ENCODE data around the gene PPP1R11.

Gene PPP1R11

DNA sequence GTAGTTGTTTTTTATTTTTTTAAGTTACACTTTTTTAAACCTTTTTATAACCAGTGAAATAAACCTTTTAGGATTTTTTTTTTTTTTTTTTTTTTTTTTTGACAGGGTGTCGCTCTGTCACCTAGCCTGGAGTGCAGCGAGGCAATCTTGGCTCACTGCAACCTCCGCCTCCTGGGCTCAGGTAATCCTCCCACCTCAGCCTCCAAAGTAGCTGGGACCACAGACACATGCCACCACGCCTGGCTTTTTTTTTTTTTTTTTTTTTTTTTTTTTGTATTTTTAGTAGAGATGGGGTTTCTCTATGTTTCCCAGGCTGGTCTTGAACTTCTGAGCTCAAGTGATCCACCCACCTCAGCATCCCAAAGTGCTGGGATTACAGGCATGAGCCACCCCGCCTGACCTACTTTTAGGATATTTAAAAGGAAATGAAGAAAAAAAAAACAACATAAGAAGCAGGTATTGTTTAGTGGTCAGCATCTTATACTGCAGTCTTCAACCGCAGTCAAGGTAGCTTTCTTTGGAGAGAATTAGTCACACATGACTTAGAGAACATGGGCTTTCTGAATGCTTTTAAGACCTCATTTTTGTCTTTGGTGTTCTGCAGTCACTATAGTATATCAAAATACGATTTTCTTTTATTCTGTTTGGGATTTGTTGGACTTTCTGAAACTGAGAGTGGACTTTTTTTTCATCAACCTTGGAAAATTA is 4.4 kb upstream of the PPP1R11 start:
- DNase-seq, result no peak

DNA sequence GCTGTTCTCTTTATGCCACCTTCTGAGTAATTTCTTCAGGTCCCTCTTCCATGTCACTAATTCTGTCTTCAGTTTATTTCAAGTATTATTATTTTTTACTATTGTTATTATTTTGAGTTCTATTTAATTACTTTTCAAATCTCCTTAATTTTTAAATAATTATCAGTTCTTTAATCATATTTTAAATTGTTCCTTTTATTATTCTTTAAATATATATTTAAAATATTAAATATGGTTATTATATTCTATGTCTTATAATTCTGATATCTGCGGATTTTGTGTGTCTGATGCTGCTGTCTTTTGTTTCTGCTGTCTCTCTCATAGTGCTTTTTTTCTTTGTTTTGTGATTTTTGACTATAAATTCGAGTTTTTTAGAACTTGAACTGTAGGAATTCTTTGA is 3.7 kb upstream of the PPP1R11 start:
- DNase-seq, result no peak

DNA sequence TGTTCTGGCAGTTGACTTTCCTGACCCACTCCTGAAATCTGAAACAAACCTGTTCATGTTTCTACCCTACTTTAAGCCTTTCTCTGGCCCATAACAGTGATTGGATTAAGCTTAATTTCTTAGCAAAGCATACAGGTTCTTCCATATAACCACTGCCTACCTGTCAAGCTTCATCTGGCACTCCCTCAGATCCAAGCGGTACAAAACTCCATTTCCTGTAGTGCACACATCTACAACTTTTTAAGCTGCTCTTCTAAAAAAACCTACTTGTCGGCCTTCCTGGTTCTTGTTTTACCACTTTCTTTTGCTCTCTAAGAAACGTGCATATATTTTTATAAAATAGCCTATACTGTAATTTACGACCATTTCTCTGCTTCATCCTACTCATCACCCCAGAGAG is 916 bp upstream of the PPP1R11 start:
- peak; percentile 40 for DNase-seq

DNA sequence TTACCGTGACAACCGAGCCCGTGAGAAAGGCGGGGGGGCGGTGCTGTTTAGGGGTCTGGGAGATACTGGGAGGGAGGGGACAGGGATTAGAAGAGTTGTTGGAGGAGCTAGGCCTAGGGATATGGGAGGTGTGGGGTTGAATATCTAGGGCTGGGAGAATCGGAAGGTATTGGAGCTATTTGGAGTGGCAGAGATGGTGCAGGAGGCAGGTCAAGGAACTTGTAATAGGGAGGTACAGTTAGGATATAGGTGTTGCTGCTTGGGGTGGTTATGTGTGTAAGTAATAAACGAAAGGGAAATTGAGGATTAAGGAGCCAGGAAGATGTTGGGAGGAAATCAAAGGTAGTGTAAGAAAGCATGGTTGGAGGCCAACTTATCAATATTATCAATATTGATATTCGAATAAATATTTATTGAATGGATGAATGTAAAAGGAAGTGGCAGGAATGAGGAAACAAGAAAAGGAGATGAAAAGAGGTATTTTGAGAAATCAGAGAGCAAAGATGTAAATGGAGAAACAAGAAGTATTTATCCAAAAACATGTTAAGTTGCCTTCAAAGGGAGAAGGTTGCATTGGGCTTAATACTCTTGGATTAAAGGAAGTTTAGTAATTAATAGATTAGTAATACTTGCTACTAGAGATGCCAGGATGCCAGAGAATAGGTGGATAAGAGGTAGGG is 602 bp downstream of the PPP1R11 start:
- peak; percentile 98 for DNase-seq

DNA sequence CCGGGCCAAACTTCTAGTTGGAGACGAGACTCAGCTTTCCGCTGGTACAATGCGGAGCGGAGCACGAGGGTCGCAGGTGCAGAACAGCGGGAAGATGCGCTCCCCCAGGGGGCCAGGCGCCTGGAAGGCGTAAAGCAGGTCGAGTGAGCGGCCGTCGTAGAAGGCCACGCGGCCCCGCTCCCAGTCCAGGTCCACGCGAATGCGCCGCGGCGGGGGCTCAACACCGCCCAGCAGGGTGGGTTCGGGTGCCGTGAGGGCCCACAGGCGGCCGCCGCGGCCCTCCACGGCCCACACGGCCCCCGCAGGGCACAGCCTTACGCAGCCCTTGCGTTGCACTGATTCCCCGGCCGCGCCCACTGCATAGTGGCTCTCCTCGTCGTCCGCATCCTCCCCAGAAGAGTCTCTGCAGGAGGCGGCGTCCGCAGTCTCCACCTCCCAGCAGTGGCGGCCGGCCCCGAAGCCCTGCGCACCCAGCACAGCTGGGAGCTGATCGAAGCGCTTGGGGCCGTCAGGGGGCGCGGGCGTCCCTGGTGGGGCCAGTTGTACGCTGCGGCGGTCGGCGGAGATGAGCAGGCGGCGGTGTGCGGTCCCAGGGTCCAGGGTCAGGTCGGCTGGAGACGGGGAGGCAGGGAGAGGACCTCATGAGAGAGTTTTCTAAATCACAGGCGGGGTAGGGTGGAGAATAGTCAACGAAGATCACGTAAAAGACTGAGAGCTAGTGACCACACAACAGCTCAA is 4.3 kb downstream of the PPP1R11 start:
- no peak for DNase-seq

DNA sequence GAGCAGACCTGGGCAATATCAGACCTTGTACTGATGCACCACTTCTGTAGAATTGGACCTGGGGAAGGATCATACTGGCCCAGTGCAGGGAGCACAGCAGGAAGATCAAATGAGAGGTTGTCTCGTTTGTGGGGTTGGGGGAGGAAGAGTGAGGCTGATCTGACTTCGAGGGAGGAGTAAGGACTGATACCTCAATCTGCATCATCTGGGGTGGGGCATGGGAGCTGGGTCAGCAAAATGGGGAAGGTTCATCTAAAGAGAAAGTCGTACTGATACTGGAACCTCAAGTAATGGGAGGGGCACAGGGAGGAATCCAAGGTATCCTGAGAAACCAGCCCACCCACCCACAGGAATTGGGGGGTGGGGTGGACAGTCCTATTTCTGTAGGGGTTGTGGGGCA is 4.9 kb downstream of the PPP1R11 start:
- no peak for DNase-seq

DNA sequence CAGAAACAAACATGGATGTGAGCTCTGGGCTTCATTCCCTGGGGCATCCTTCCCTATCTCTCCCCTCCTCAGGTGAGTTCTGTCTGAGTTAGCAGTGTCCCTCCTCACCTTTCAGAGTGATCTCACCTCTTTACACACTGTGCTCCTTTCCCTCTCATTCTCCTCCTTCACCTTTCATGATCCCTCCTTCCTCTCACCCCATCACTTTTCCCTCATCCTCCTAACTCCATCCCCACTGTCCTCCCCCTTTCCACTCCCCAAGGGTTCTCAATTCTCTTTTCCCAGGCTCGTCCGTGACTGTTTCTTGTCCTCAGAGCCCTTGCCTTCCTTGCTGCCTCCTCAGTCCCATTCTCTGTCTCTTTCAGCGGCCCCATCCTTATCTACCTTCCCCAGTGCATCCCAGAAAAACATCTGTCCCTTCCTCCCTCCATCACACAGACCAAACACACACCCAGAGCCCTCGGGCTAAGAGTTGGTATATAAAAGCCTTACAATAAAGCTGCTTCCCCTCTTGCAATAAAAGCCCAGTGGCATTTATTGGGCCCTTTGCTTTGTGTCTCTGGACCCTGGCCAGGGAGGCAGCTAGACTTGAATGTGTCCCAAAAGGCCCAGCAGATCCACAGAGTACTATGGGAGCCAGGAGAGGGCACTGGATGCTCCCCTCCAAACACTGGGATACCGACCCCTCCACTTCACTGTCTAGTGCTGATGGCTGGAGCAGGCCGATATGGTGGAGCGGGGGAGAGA is 6.7 kb downstream of the PPP1R11 start:
- DNase-seq, result no peak

DNA sequence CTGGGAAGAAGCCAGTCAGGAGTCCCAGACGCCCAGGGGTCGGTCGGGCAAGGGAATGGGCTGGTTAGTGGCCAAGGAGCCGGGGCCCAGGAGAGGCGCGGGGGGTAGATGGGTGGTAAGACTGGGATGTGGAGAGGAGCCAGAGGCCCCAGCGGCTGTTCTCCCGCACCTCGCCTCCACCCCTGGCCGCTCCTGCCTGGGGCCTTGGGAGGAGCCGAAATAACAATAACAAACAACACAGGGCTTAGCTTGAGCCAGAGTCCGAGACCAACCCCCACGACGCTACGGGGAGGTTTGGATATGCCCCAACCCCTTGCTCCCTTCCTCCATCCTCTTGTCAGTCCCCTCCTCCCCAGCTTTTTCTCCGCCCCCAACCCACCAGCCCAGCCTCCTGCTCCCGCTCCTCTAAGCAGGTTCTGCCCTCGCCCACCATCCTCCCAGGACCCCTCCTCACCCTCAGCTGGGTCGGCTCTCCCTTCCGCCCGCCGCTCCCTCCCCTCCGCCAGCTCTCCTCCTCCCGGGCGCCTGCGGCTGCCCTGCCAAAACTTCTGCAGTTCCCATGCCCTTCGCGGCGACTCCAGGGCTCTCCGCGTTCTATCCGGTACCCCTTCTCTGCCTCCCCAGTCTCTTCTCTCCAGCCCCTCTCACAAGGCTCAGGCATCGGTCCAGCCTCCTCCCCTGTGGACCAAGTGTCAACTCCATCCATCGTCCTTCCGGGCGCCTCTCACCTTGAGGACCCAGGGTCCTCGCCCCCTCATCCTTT is 7.5 kb downstream of the PPP1R11 start:
- no peak for DNase-seq

DNA sequence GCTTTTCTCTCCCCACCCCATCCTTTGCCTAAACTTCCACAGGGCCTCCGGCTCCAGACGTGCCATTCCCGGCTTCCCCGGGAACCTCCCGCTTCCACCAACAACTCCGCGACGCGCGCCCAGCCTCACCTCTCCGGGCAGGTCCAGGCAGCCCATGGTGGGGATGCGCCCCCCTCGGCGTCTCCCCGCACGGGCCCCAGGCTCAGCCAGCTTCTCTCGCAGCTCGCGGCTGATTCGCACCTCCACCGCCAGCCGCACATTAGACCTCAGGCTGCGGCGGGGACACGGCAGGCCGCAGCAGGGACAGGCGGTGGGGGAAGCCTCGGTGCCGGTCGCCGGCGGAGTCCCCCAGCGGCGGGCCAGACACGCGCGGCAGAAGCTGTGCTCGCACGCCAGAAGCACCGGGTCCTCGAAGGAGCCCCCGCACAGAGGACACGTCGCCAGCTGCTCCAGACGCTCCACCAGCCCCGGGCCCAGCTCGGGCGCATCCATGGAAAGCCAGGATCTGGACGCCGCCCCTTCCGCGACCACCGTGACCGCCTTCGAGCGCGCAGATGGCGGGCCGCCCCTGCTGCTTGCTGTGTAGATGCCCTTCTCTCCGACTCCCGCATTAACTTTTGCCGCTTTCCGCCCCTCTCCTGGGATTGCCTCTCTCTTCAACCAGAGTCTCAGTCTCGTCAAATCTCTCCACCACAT is 8.2 kb downstream of the PPP1R11 start, which contains the start of gene RNF39:
TSS of gene RNF39 (minus strand) at position 676 of the 696 bp plus-strand sequence. CDS start at position 492, 184 bp downstream.
- DNase-seq, result peak; percentile 30

DNA sequence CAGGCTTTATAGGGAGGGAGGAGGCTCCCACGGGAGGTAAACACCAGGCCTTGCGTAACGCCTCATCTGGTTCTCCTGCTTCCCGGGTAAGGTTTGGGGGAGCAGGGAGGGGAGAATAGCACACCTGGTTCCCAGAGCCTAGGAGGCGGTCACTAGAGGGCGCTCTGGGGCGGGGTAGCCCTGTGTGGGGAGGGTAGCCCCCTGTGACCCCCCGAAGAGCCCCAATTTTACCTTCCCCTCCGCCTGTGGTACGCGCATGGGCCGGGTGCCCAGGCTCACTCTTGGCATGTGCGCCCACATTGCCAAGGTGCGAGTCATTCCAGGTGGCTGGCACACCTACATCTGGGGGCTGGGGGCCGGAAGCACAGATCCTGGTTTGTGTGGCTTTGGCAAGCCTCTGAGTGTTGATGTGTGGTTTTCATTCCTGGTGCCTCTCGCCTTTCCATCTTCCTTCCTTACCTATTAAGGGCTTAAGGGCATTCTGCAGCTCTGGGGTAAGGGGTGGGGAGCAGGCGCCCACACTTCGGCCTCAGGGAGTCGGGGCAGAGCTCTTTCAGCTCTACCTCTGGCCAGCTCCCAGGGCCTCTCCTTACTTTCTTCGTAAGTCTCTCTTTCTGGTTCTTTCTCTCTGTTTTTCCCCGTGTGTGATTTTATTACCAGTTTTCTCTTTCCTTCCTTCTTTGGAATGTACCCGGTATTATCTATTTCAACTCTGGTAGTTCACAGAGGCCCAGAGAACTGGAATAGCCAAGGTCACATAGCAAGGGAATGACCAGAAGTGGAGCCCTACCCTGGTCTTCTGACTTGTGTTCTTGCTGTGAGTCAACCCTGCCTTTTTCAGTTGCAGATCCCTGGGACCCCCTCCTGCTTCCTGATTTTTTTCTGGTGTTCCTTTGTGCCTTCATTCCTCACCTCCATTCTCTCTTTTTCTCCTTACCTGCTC is 9.1 kb downstream of the PPP1R11 start:
- DNase-seq, result no peak

DNA sequence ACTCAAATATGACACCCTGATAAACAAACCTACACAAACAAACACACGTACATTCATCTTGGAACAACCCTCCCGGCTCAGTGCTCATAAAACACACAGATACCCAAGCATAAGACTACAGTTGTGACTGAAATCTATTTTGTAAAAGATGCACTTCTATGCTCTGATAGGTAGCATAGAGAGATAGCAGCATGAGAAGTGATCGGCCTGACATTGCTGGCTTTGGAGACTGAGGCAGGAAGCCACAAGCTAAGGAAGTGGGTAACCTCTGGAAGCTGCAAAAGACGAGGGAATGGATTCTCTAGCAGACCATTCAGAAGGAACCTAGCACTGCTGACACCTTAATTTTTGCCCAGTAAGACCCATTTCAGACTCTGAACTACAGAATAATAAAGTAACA is 10.2 kb downstream of the PPP1R11 start:
- no peak for DNase-seq

DNA sequence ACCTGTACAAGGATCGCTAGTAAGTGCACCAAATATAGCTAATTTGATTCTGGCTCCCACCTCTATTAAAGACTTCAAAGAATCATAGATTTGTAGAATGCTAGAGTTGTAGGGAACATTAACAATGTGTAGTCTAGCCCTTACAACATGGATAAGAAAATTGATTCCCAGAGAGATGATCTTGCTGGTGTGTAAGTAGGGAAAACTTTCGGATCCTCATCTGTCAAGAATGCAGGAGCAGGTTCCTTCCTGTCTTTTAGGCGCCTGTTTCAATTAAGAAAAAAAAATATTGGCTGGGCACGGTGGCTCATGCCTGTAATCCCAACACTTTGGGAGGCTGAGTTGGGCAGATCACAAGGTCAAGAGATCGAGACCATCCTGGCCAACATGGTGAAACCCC is 20.9 kb downstream of the PPP1R11 start:
- no peak for DNase-seq

DNA sequence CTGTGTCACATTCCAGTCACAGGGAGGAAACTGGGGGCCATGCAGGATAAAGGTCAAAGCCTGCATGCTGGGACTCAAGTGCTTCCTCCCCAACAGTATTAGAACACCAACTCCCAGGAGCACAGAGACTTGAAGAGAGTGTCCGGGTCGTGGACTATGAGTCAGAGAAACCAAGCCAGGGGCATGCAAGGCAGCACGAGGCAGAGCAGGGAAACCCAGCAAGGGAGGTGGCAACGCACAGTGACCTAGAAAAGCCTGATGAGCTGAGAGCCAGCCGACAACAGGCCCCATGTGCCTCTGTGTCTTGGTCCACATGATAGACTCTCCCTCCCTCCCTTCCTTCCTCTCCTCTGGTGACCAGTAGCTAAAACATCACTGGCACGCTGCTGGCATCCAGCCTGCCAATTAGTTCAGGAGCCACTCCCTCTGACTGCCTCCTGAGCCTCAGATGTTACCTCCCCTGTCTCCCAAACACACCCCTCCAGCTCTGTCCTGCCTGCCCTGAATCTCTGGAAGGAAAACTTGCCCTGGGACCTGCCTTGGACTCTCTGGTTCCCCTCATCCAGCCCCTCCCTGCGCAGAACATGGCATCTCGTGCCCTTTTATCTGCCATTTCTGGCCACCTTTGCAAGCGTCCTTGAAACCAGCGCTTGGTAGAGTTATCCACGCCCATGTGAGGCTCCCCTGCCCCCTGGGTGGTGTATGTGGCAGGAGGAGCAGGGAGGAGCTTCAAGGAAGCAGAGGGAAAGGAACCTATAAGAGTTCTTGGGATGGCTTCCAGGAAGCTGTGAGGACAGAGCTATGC is 24.8 kb downstream of the PPP1R11 start:
- no peak for DNase-seq

DNA sequence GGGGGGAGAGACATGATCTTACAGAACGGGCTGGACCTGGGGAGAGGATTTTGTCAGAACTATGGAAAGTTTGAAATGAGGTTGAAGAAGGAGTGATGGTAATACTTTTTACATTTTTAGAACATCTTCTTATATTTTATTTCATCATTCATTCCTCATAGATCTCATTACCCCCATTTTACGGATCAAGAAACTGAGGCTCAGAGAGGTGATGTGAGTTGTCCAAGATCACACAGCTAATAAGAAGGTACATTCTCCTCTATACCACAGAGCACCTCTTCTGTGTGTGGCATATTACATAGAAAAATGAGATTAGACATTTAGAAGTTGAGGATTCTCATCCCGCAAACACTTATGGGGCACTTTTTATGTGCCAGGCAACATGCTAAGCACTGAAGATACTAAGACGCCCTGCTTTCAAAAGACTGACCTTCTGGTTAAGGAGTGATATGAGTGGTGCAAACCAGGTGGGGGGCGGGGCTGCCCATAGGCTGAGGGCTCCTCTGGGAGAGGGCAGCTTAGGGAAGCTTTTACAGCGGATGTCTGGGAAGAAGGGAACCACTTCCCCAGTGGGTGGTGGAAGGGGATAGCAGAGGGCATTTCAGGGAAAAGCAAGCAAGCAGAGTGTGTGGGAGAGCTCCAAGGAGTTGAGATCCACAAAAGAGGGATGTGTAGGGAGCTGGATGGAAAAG is 26.0 kb downstream of the PPP1R11 start:
- peak; percentile 23 for DNase-seq

DNA sequence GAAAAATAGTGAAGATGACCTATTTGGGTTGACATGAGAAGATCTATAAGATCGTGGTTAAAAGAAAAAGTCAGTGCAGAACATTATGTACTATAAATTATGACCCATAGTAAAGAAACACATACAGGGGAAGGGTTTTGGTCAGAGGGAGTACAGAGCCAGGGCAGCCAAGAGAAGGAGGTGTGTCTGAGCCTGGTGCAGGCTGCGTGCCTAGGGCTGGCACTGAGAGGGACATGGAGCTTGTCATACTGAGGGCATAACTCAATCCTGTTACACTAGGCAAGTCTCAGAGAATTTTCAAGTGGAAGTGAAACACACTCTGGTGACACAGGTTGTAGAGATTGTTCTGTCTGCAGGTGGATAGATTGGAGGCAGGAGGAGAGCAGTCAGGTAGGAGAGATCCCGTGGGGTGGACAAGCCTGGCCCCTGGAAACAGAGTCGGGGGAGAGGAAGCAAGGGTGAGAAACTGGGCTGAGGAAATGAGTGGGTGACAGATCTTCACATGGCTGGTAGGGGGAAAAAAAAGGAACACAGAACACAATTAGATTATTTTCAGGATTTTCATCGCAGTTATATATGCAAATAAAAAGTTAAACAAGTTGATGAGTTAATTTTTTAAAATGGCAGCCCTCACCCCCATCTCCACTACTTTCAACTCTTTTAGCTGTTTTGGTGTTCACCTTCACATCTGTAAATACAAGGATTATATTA is 27.1 kb downstream of the PPP1R11 start:
- DNase-seq, result no peak

DNA sequence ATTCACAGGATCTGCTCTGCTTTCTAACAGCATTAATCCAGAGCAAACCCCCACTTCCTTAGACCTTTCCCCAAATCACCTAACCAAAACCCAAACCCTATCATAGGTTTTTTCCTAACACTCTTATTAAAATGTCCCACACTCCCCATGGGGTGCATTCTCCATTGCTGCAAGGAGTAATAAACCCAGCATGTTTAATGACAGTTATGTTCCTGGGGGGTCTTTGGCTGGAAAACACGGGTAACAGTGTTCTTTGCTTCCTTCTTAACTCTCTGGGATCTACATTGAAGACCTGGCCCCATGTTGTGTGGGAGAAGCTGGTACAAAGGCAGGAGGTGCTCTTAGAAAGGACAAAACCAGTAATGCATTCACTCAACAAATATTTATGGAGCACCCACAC is 29.8 kb downstream of the PPP1R11 start:
- DNase-seq, result no peak

DNA sequence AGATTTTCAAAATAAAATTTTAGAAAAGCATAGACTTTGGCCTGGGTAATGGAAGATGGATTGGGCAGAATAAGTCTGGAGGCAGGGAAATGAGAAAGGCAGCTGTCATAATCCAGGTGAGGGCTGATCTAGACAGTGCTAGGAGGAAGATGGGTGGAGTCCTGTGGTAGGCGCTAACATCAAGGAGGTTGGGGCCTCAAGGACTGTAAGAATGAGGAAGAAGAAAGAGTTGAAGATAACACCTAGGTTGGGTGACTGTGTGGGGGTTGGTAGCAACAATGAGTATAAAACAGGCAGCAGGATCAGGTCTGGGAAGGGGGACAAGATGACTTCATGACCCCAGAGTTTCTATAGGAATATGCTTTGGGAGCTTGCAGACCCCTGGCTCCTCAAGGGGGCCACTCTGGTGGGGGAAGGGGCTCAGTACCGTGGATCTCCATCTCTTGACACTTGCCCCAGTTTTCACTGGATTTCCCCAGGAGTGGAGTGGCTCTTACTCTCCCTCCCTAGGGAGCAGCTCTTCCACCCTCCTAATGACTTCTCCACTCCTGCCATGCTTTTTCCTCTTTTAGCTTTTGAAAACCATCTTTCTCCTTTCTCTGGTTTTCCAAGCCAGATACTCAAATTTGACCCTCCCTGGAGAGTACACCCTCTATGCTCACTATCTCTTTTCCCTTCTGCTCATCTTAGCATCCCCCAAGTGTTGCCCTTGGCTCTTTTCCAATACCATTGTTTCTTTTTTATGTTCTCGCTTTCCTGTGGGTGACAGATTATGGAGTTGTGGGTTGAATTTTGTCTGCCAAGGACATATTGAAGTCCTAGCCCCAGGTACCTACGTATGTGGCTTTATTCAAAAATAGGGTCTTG is 31.1 kb downstream of the PPP1R11 start:
- no peak for DNase-seq
